Stimulated activated CD8-positive, alpha-beta memory T cell treated with anti-CD3 and anti-CD28 coated beads, Interleukin-2, amount 100 ng/mL, for 48 hours (primary cell): ENCODE results near the gene SLC17A7.
"Not testable (repeated sequence)": the region's sequence is repeated elsewhere in the genome, so short reads cannot be mapped to it uniquely, and the experiment has no call there.

ENCODE experiments used
- DNase-seq, 2 donors: peaks; one replicate each; pipeline ENCODE4 v3.0.0-alpha.2; 2020; ENCODE audit warnings: low read depth in 2 of 2

The SLC17A7 gene

GRCh38 chr19:49441210-49441959, at the start of gene SLC17A7:
Gene SLC17A7, minus strand, starts transcription at chr19:49441527. Its CDS starts 148 bp downstream, at chr19:49441379.
- peak in 1 of 2 donors; percentile 50 for DNase-seq

- no peak for DNase-seq
Measured at GRCh38 chr19:49490287-49491029, 49.1 kb upstream of the SLC17A7 start.

GRCh38 chr19:49489601-49490167, 48.4 kb upstream of the SLC17A7 start:
- DNase-seq, result no peak

- no peak for DNase-seq
Measured at GRCh38 chr19:49488863-49489537, 47.7 kb upstream of the SLC17A7 start.

GRCh38 chr19:49488046-49488862, 46.9 kb upstream of the SLC17A7 start:
- DNase-seq, result no peak

- peak; percentile 99 to 100 for DNase-seq
Measured at GRCh38 chr19:49487277-49488045, 46.1 kb upstream of the SLC17A7 start, which contains the start of gene RPL13A. Gene RPL13A, plus strand, starts transcription at chr19:49487608. Its CDS starts 22 bp downstream, at chr19:49487630.

GRCh38 chr19:49486710-49487276, 45.5 kb upstream of the SLC17A7 start:
- no peak for DNase-seq

GRCh38 chr19:49486232-49486631, 44.9 kb upstream of the SLC17A7 start:
- no peak for DNase-seq

- no peak for DNase-seq
Measured at GRCh38 chr19:49481020-49481683, 39.8 kb upstream of the SLC17A7 start.

- no peak for DNase-seq
Measured at GRCh38 chr19:49479975-49480628, 38.8 kb upstream of the SLC17A7 start.

- DNase-seq, result peak; percentile 64 to 78
Measured at GRCh38 chr19:49475995-49476880, 34.9 kb upstream of the SLC17A7 start.

- DNase-seq, result no peak
Measured at GRCh38 chr19:49475191-49475917, 34.0 kb upstream of the SLC17A7 start.

GRCh38 chr19:49474542-49474924, 33.2 kb upstream of the SLC17A7 start:
- no peak for DNase-seq

GRCh38 chr19:49473868-49474541, 32.7 kb upstream of the SLC17A7 start, which contains the start of gene FLT3LG:
Gene FLT3LG, plus strand, starts transcription at chr19:49474215. Its CDS starts 425 bp downstream, at chr19:49474640.
- peak; percentile 79 to 80 for DNase-seq

- not testable (repeated sequence) for DNase-seq
Measured at GRCh38 chr19:49473501-49473867, 32.2 kb upstream of the SLC17A7 start.

- no peak for DNase-seq
Measured at GRCh38 chr19:49472936-49473335, 31.6 kb upstream of the SLC17A7 start.

- DNase-seq, result no peak
Measured at GRCh38 chr19:49470615-49470978, 29.3 kb upstream of the SLC17A7 start.
